Parathyroid adenoma (tissue), 2 donors: ENCODE results near the gene ZIC4.
A peak's percentile ranks its signal among the peaks of the same experiment; 100 is the strongest.

Experiments used
- H2AFZ ChIP-seq: fragments of 300-600 bp; sonication (generic); one replicate; pipeline ENCODE4 v1.7.0; 2017; ENCODE audit warnings: antibody characterized with exemption, mild to moderate bottlenecking
- H3K27ac ChIP-seq: fragments of 300-600 bp; sonication (generic); one replicate; pipeline ENCODE4 v1.7.0; 2017
- H3K27me3 ChIP-seq: fragments of 300-600 bp; sonication (generic); one replicate; pipeline ENCODE4 v1.7.0; 2017; ENCODE audit warnings: low read length; ENCODE audit not compliant: control insufficient read depth, insufficient read depth
- H3K36me3 ChIP-seq: fragments of 300-600 bp; sonication (generic); one replicate; pipeline ENCODE4 v1.7.0; 2017; ENCODE audit warnings: low read length; ENCODE audit not compliant: control insufficient read depth, insufficient read depth
- H3K4me1 ChIP-seq: fragments of 300-600 bp; sonication (generic); one replicate; pipeline ENCODE4 v1.7.0; 2017; ENCODE audit warnings: control low read depth
- H3K4me2 ChIP-seq: fragments of 300-600 bp; sonication (generic); one replicate; pipeline ENCODE4 v1.7.0; 2017; ENCODE audit warnings: low read length
- H3K4me3 ChIP-seq: fragments of 300-600 bp; sonication (generic); one replicate; pipeline ENCODE4 v1.7.0; 2017; ENCODE audit warnings: low read depth, low read length
- H3K79me2 ChIP-seq: fragments of 300-600 bp; sonication (generic); one replicate; pipeline ENCODE4 v1.7.0; 2017; ENCODE audit warnings: control low read depth
- H3K9ac ChIP-seq: fragments of 300-600 bp; sonication (generic); one replicate; pipeline ENCODE4 v1.7.0; 2017; ENCODE audit warnings: mild to moderate bottlenecking
- H3K9me3 ChIP-seq: fragments of 300-600 bp; sonication (generic); one replicate; pipeline ENCODE4 v1.7.0; 2017; ENCODE audit warnings: low read length; ENCODE audit not compliant: control insufficient read depth
- CTCF ChIP-seq: fragments of 300-600 bp; sonication (generic); IDR thresholded peaks from one replicate; pipeline ENCODE4 v1.7.0; 2017; ENCODE audit warnings: antibody characterized with exemption, mild to moderate bottlenecking
- donor health status: primary hyperparathyroidism.

ZIC4 gene

GRCh38 chr3:147421184-147421912 is 15.0 kb upstream of the ZIC4 start:
- Histone ChIP-seq H3K36me3 (no peaks in the 10 kb centered on the region), H3K27ac (no peak overlapping the region), H3K4me1 (no peaks in the 10 kb centered on the region), H2AFZ (no peak overlapping the region), H3K9ac (no peak overlapping the region), H3K4me3 (no peak overlapping the region), H3K27me3 (peaks cover 5% of the 10 kb centered on the region), H3K79me2 (no peaks in the 10 kb centered on the region), H3K4me2 (no peak overlapping the region), H3K9me3 (peaks cover 4% of the 10 kb centered on the region)
- TF ChIP-seq CTCF: no peak

- Histone ChIP-seq H3K27me3 (peaks cover 5% of the 10 kb centered on the region), H3K27ac (no peak overlapping the region), H3K4me3 (no peak overlapping the region), H3K79me2 (no peaks in the 10 kb centered on the region), H3K9ac (no peak overlapping the region), H3K36me3 (no peaks in the 10 kb centered on the region), H3K4me1 (no peaks in the 10 kb centered on the region), H2AFZ (no peak overlapping the region), H3K9me3 (peaks cover 4% of the 10 kb centered on the region), H3K4me2 (no peak overlapping the region)
- TF ChIP-seq CTCF: no peak
Measured at GRCh38 chr3:147420353-147421183, 14.2 kb upstream of the ZIC4 start.

- Histone ChIP-seq H3K4me2 (no peak overlapping the region), H3K36me3 (no peaks in the 10 kb centered on the region), H3K4me1 (no peaks in the 10 kb centered on the region), H2AFZ (no peak overlapping the region), H3K27ac (no peak overlapping the region), H3K9me3 (peaks cover 4% of the 10 kb centered on the region), H3K9ac (no peak overlapping the region), H3K4me3 (no peak overlapping the region), H3K27me3 (peaks cover 5% of the 10 kb centered on the region), H3K79me2 (no peaks in the 10 kb centered on the region)
- TF ChIP-seq CTCF: no peak
Measured at GRCh38 chr3:147419781-147420224, 13.5 kb upstream of the ZIC4 start.

- H3K79me2 ChIP-seq: no peaks in the 10 kb centered on the region
- H2AFZ ChIP-seq: peak overlapping the region; percentile 38
- peaks cover 4% of the 10 kb centered on the region for H3K9me3 ChIP-seq
- H3K4me2 ChIP-seq: peak overlapping the region; percentile 48
- H3K9ac ChIP-seq: no peak overlapping the region
- H3K4me3 ChIP-seq: peak overlapping the region; percentile 17
- H3K36me3 ChIP-seq: no peaks in the 10 kb centered on the region
- no peaks in the 10 kb centered on the region for H3K4me1 ChIP-seq
- H3K27ac ChIP-seq: no peak overlapping the region
- TF ChIP-seq CTCF: no peak
- peaks cover 5% of the 10 kb centered on the region for H3K27me3 ChIP-seq
Measured at GRCh38 chr3:147418808-147419701, 12.7 kb upstream of the ZIC4 start.
